Endodermal cell (in vitro differentiated cells): ENCODE data around the gene SNX13. TPM values are rescaled to one million over a fixed set of nuclear protein-coding genes. Genes with fewer than 3 reads are reported as not detected.

Experiments used
- DNase-seq: peaks from one replicate; pipeline ENCODE4 v3.0.0-alpha.2; 2017
- H3K27ac ChIP-seq: 2 replicates; pipeline ENCODE4 v1.5.1; 2013; ENCODE audit warnings: mild to moderate bottlenecking, low read depth, low read length, moderate library complexity
- H3K27me3 ChIP-seq: 2 replicates; pipeline ENCODE4 v1.6.1; 2013; ENCODE audit warnings: mild to moderate bottlenecking, low read length, moderate library complexity; ENCODE audit not compliant: insufficient read depth, control insufficient read depth, poor library complexity, severe bottlenecking
- H3K36me3 ChIP-seq: 2 replicates; pipeline ENCODE4 v1.7.0; 2013; ENCODE audit warnings: mild to moderate bottlenecking, low read length, moderate library complexity; ENCODE audit not compliant: control insufficient read depth, insufficient read depth
- H3K4me1 ChIP-seq: one replicate; pipeline ENCODE4 v1.7.0; 2013; ENCODE audit warnings: low read length; ENCODE audit not compliant: control insufficient read depth, insufficient read depth
- H3K4me3 ChIP-seq: 2 replicates; pipeline ENCODE4 v1.5.1; 2013; ENCODE audit warnings: mild to moderate bottlenecking, low read length, moderate library complexity
- H3K9ac ChIP-seq: 2 replicates; pipeline ENCODE4 v1.6.1; 2013; ENCODE audit warnings: mild to moderate bottlenecking, low read length, moderate library complexity; ENCODE audit not compliant: poor library complexity, severe bottlenecking; ENCODE audit errors: extremely low read depth
- H3K9me3 ChIP-seq: 2 replicates; pipeline ENCODE4 v1.6.1; 2013; ENCODE audit warnings: mild to moderate bottlenecking, low read length, moderate library complexity; ENCODE audit not compliant: control insufficient read depth
- H3K27ac Mint-ChIP-seq: 2 replicates; pipeline ENCODE4 v1.8.0; 2020; ENCODE audit warnings: mixed read lengths
- H3K27me3 Mint-ChIP-seq: 2 replicates; pipeline ENCODE4 v1.8.0; 2021; ENCODE audit warnings: mild to moderate bottlenecking, mixed read lengths; ENCODE audit not compliant: insufficient read depth
- H3K36me3 Mint-ChIP-seq: 2 replicates; pipeline ENCODE4 v1.8.0; 2020; ENCODE audit warnings: low read depth, mixed read lengths
- H3K4me1 Mint-ChIP-seq: 2 replicates; pipeline ENCODE4 v1.8.0; 2020; ENCODE audit warnings: mixed read lengths
- H3K4me3 Mint-ChIP-seq: 2 replicates; pipeline ENCODE4 v1.8.0; 2020; ENCODE audit warnings: mild to moderate bottlenecking, moderate library complexity, mixed read lengths
- H3K9me3 Mint-ChIP-seq: 2 replicates; pipeline ENCODE4 v1.8.0; 2020; ENCODE audit warnings: mild to moderate bottlenecking, mixed read lengths
- CTCF ChIP-seq: fragments of 200-600 bp; sonication (generic); conservative IDR thresholded peaks from 2 replicates; pipeline ENCODE4 v1.5.0; 2021; ENCODE audit warnings: antibody characterized with exemption, mild to moderate bottlenecking
- WGBS, 2 experiments: methylation state at CpG; one replicate each; pipeline versions ENCODE4 v1.1.5 to v1.1.7; 2013; ENCODE audit warnings: missing lambda C conversion rate in 2 of 2, mixed read lengths in 1 of 2; ENCODE audit not compliant: insufficient coverage in 1 of 2, insufficient read length in 1 of 2; 5-methylcytosine and 5-hydroxymethylcytosine counted together
- total RNA-seq, 2 donors: library from RNA; stranded (reverse); fragmentation: NEBNext Ultra II Directional in 1 of 2; extraction: Animal tissue kit (Norgen Biotek cat#: 25700) in 1 of 2; gene quantifications; 2 replicates in 1 of 2; 3 replicates in 1 of 2; pipeline ENCODE4 v1.2.1, GENCODE V29; 2021

SNX13 gene
- total RNA-seq, 2 donors from 2014 or later = 32.8 to 38.8 TPM

GRCh38 chr7:17942231-17942630 lies 1.9 kb upstream of the SNX13 start:
- no peaks in the 10 kb centered on the region for H3K36me3 ChIP-seq
- H3K27ac ChIP-seq = no peak overlapping the region
- Mint-ChIP-seq H3K36me3 (no peaks in the 10 kb centered on the region), H3K27ac (no peak overlapping the region), H3K4me1 (peaks cover 18% of the 10 kb centered on the region), H3K4me3 (no peak overlapping the region), H3K9me3 (no peaks in the 10 kb centered on the region), H3K27me3 (peaks cover 2% of the 10 kb centered on the region)
- H3K4me3 ChIP-seq = no peak overlapping the region
- H3K9me3 ChIP-seq = no peaks in the 10 kb centered on the region
- no peak for DNase-seq
- H3K4me1 ChIP-seq = peaks cover 5% of the 10 kb centered on the region
- no peak for TF ChIP-seq CTCF
- WGBS, 2 experiments = 86 to 92% methylated on average over 1 of the region's 1 CpG
- H3K9ac ChIP-seq = no peak overlapping the region
- no peaks in the 10 kb centered on the region for H3K27me3 ChIP-seq

- Mint-ChIP-seq H3K27ac (peak overlapping the region; percentile 99), H3K4me1 (peaks cover 18% of the 10 kb centered on the region), H3K27me3 (peaks cover 2% of the 10 kb centered on the region), H3K4me3 (peak overlapping the region; percentile 95), H3K9me3 (no peaks in the 10 kb centered on the region), H3K36me3 (no peaks in the 10 kb centered on the region)
- H3K9ac ChIP-seq = peak overlapping the region; percentile 91
- no peak for DNase-seq
- H3K4me1 ChIP-seq = peaks cover 5% of the 10 kb centered on the region
- H3K4me3 ChIP-seq = peak overlapping the region; percentile 91
- peak; percentile 25 for TF ChIP-seq CTCF
- WGBS, 2 experiments = 11 to 16% methylated on average over 10 to 12 of the region's 12 CpGs
- H3K27me3 ChIP-seq = no peaks in the 10 kb centered on the region
- peak overlapping the region; percentile 78 for H3K27ac ChIP-seq
- H3K9me3 ChIP-seq = no peaks in the 10 kb centered on the region
- no peaks in the 10 kb centered on the region for H3K36me3 ChIP-seq
These were observed 697 bp upstream of the SNX13 start for GRCh38 chr7:17940951-17941431.

- Mint-ChIP-seq H3K36me3 (no peaks in the 10 kb centered on the region), H3K9me3 (no peaks in the 10 kb centered on the region), H3K27me3 (peaks cover 2% of the 10 kb centered on the region), H3K4me3 (peak overlapping the region; percentile 95), H3K4me1 (peaks cover 18% of the 10 kb centered on the region), H3K27ac (peak overlapping the region; percentile 99)
- Histone ChIP-seq H3K27ac (peak overlapping the region; percentile 78), H3K4me3 (peak overlapping the region; percentile 91), H3K27me3 (no peaks in the 10 kb centered on the region), H3K4me1 (peaks cover 5% of the 10 kb centered on the region), H3K9ac (peak overlapping the region; percentile 91), H3K9me3 (no peaks in the 10 kb centered on the region), H3K36me3 (no peaks in the 10 kb centered on the region)
- WGBS, 2 experiments = 1 to 2% methylated on average over 23 to 29 of the region's 29 CpGs
- TF ChIP-seq CTCF = no peak
- DNase-seq = no peak
These were observed 540 bp downstream of the SNX13 start for GRCh38 chr7:17939606-17940301.
